Muscle of back (tissue), 11 donors: ENCODE data around the gene IRF9. TPM values are rescaled to one million over a fixed set of nuclear protein-coding genes. Genes with fewer than 3 reads are reported as not detected.

ENCODE experiments used
- DNase-seq, 3 donors: peaks; one replicate each; pipeline versions ENCODE4 v3.0.0 to v3.0.0-alpha.2; 2013
- polyA plus RNA-seq, 10 donors: library from polyadenylated mRNA; unstranded; fragments of 120-200 nt; gene quantifications; one replicate each; pipeline ENCODE4 v1.2.1, GENCODE V29; 2013; ENCODE audit not compliant: insufficient read length in 10 of 10

The IRF9 gene
- polyA plus RNA-seq, 10 donors, result 23.8 to 36.0 (median 28.2) TPM

- DNase-seq, result no peak
Measured at GRCh38 chr14:24176599-24176998, 15.5 kb downstream of the IRF9 start.

- no peak for DNase-seq
Measured at GRCh38 chr14:24177041-24177825, 16.2 kb downstream of the IRF9 start.

DNA sequence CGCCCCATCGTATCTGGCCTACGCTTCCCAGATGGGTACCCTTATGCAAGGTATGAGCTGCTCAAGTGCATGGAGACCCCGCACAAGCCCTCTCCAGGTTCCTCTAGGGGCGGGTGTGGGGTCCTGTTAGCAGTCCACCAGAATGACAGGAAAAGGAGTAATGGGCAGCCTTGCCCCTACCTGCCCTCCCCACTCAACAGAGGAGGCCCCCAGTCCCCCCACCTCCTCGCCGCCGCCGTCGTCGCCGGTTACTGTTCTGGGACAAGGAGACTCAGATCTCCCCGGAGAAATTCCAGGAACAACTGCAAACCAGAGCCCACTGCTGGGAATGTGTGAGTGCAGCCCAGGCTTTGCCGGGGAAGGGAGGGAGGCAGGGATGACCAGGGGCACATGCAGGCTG is 16.8 kb downstream of the IRF9 start:
- DNase-seq, result no peak

DNA sequence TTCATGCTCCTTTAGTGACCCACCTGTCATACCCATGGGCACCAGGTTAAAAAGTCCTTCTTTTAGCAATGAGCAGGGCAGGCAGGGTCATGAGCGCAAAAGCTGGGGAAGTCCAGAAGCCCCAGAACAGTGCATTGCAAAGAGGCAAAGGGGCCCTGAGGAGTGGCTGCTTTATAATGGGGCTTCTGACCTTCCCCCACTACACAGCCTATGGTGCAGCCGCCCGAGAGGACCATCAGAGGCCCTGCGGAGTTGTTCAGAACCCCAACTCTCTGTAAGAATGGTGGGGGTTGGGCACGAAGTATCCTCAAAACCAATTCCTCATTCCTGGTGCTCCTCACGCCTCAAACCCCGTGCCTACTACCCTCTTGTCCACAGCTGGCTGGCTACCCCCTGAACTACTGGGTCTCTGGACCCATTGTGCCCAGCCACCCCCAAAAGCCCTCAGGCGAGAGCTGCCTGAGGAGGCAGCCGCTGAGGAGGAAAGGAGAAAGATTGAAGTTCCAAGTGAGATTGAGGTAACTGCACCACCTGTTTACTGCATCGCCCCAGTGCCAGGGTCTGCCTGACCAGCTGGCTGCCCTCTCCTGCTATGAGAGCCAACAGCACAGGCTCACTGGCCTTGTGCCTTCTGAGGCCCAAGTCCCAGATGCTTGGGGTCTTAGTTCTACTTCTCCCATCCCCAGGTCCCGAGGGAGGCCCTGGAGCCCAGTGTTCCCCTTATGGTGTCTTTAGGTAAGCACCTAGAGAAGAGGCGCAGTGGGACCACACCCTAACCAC is 17.5 kb downstream of the IRF9 start:
- DNase-seq, result no peak

DNA sequence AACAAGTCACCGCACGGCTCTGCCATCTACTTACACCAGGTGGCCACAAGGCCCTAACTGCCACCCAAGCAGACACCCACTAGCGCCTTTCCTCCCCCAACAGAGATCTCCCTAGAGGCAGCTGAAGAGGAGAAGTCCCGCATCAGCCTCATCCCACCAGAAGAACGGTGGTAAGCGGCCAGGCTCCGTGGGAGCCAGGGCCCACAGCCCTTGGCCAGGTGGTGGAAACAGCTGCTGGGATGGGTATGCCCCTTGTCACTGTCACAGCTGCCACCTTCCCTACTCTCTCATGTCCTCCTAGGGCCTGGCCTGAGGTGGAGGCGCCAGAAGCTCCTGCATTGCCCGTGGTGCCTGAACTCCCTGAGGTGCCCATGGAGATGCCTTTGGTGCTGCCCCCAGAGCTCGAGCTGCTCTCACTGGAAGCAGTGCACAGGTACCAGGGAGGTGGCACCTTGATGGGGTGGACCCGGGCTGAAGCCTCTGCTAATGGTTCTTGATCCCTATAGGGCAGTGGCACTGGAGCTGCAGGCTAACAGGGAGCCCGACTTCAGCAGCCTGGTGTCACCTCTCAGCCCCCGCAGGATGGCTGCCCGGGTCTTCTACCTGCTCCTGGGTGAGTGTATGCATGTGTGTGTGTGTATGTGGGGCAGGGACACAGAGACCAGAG is 18.4 kb downstream of the IRF9 start:
- DNase-seq, result no peak

DNA sequence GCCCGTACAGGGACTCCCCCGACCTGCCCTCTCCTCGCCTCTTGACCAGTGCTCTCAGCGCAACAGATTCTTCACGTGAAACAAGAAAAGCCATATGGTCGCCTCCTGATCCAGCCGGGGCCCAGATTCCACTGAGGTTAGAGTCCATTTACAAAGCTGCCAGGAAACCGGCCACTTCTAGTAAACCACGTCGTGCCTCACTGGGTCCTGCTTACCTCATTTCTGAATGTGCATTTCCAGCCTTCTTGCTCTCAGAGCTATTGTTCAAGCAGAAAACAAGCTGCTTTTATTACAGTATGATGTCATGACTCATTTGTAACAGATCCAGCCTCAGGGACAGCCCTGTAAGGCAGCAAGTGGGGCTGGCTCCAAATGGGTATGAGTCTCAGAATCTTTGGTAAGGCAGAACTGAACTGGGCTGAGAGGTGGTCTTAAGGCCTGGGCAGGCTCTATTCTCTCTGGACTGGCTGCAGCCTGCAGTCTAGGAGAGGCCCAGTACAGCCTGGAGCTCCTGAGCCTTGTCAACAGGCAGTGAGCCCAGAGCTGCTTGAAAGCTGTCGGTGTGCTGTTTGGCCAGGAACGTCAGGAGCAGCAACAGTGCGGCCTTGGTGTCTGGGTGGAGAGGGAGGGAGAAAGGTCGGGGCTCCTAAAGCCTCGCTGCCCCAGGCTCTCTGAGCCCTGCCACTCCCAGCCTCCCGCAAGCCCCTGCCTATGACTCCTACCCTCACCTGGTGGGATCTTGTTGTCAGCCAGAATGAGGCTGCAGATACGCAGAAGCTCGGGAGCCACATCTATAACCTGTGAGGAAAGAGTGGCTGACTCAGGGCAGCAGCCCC is 19.1 kb downstream of the IRF9 start:
- DNase-seq, result peak in 1 of 3 donors; percentile 65

DNA sequence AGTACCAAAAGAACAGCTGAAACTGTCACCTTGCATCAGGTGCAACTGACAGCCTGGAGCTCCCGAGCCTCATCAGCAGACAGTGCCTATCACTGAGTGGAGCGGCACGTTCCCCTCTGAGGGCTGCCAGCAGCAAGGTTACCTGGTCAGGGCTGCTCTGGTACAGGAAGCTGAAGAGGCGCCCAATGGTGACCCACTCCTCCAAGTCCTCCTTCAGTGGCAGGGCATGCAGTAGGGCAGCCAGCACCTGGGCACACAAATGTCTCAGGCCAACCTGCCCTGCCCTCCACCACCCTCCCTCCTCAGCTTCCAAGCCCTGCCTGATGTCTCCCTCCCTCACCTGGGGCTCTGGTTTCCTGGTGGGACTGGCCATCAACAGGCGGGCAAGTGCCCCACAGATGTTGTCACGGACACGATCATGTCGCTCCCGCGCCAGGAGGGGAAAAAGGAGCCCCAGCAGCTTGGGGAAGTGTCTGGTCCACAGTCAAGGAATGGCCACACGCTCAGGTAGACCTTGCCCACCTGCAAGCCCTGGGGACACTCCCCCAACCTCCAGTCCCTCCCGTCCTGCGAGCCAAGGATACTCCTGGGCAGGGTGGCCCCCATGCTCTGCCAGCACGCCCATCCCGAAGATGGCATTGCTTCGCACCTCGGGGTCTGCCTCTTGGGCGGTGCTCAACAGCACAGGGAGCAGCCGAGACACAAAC is 20.5 kb downstream of the IRF9 start:
- no peak for DNase-seq

DNA sequence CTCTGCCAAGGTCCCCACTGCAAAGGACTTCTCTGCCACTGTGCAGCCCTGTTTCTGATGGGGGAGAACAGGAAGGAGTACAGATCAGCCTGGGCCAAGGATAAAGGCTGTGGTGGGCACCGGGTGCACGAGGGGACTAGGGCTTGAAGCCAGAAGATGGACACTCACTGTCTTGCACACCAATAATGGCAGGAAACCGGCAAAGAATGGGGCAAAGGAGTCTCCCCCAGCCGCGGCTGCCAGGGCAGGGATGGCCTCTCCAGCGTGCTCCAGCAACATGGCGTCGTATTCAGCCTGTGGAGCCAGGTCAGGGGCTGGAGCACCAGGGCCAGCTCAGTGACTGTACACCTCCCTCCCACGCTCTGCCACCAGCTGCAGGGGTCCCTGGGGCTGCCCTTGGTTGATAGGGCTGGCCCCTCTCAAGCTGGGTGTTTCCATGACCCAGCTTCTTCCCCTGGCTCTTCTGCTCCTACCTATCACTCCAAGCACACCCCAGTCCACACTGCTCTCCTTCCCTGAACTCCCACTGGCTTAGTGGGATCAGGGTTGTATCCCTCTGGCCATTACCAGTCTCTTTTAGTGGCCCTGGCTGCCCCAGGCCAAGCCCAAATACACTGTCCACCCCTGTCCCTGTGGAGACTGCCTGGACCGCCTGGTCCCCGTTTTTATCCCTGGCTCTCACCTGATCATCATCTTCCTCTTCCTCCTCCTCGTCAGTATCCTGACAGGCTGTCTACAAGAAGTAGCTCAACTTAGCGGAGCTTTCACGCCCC is 21.2 kb downstream of the IRF9 start:
- no peak for DNase-seq

GRCh38 chr14:24183014-24183481 is 22.0 kb downstream of the IRF9 start:
- no peak for DNase-seq

DNA sequence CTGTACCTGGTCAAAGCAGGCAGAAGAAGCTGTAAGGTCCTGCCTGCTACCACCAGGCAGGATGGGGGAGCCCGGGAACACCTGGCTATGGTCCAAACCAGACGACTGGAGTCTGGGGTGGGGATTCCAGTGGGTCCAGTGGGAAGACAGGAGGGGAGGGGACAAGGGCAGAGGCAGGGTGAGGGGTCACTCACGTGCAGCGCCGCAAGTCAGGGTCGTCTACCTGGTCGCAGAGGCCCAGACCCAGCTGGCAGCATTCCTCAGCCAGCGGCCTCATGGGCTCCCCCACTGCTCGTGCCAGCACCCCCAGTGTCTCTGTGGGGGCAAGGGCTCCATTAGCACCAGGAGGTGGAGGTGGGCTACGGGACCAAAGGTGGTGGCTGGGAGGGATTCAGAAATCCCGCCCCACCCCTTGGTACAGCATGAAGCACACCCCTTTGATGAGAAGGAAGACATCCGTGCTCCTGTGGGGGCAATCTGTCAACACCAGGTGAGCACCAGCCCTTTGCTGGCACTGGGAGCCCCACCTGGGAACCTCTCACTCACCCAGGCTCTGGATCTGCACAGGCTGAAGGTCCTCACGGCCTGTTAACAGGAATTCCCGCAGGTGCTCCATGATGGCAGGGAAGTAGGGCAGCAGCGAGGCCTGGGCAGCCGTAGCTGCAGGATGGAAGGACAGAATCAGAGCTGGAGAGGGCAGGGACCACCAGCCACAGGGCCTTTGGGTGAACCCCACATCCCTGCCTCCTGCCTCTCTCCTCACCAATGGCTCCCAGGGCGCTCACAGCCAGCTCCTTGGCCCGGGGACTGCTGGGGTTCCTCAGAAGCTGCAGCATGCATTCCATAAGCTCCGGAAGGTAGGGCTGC is 23.3 kb downstream of the IRF9 start:
- DNase-seq, result no peak

GRCh38 chr14:24185026-24185425 is 24.0 kb downstream of the IRF9 start:
- DNase-seq, result no peak

- no peak for DNase-seq
Measured at GRCh38 chr14:24185741-24186140, 24.7 kb downstream of the IRF9 start.

DNA sequence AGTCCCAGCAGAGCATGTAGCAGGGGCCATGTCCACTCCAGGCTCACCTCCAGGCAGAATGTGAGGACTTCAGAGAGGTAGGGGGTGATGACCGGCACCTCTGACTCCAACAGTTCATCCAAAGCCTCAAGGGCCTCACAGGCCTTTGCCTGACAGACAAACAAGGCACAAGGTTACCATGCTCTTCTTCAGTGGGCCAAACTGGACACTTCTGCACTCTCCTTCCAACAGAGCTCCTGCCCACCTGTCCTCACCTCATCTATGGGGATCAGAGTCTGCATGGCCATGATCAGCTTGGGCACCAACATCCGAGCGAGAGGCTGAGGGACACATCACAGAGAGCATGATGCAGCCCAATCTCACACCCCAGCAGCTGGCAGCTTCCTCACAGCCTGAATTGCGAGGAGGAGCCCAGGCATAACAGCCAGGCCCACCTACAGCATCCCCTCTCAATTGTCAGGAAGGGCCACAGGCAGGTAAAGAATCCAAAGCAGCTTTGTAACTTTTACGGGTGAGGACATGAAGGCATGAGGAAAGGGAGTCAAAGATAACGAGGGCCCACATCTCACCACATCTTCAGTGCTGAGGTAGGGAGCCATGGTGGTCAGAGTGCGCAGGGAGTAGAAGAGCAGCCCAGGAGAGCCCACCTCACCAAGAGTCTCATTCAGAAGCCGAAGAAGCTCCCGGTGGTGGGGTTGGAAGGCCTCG is 25.9 kb downstream of the IRF9 start:
- DNase-seq, result no peak

DNA sequence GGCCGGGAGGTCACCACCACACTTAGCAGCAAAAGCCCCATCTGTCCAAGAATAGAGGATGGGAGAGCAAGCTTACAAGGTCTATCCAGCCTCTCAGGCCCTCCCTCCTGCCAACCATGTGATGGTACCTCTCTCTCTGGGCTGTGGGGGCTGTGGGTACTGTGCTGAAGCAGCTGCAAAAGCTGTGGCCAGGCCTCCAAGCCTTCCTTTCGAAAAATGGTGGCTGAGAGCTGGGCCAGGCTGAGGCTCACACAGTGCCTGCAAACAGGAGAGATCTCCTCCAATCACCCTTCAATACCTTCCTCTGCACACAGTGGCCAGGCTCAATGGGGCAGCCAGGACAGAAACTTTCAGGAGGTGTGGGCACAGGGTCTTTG is 26.5 kb downstream of the IRF9 start:
- DNase-seq, result no peak

GRCh38 chr14:24188251-24189058 is 27.4 kb downstream of the IRF9 start, which contains the start of gene IPO4:
TSS of gene IPO4 (minus strand) at chr14:24188816. CDS start at chr14:24188787, 29 bp downstream.
- peak; percentile 97 to 98 (median 97) for DNase-seq

- no peak for DNase-seq
Measured at GRCh38 chr14:24189059-24189375, 28.0 kb downstream of the IRF9 start.

- DNase-seq, result no peak
Measured at GRCh38 chr14:24189460-24189859, 28.4 kb downstream of the IRF9 start.

DNA sequence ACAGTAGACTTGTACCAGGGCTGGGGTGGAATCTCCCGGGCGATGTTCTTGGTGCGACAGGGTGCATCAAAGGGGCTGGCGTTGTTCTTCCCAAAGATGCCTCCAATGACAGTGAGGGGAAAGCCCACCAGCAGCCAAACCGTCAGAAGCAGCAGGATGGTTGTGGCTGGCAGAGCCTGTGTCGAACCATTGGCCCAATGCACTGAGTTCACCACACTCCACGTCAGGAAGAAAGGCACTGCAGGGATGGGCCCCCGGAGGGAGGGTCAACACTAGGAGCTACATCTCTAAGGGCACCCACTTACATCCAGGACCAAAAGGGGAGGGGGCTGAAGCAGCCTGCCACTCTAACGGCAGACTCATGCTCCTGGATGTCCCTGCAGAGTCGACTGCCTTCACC is 29.4 kb downstream of the IRF9 start:
- DNase-seq, result no peak
